Measurements from ENCODE around the gene SH3RF1. TPM values are rescaled to one million over a fixed set of nuclear protein-coding genes. Genes with fewer than 3 reads are reported as not detected.

SH3RF1 gene
- total RNA-seq, 1 donor from 2014 or later = 13.6 TPM

- H3K4me3 ChIP-seq (ENCODE audit: low read length in 3 of 3) = no peak overlapping the region
- no peaks in the 10 kb centered on the region for H3K27me3 ChIP-seq (ENCODE audit: control insufficient read depth in 3 of 3, insufficient read depth in 3 of 3, low read length in 3 of 3)
- peaks cover 0 to 4% (median 0%) of the 10 kb centered on the region in 3 donors for H3K4me1 ChIP-seq (ENCODE audit: control insufficient read depth in 3 of 3, insufficient read depth in 3 of 3, low read length in 3 of 3)
- H3K9me3 ChIP-seq (ENCODE audit: control insufficient read depth in 3 of 3, low read length in 3 of 3) = no peaks in the 10 kb centered on the region
- H3K27ac ChIP-seq (ENCODE audit: low read depth, low read length) = no peak overlapping the region
- H3K9ac ChIP-seq (ENCODE audit: low read depth in 1 of 3, low read length in 3 of 3) = no peak overlapping the region
- H3K36me3 ChIP-seq (ENCODE audit: control insufficient read depth in 3 of 3, insufficient read depth in 3 of 3, low read length in 3 of 3) = no peaks in the 10 kb centered on the region
Observed at GRCh38 chr4:169044714-169045447, 225.9 kb downstream of the SH3RF1 start.

Measured in skeletal muscle tissue (tissue), 4 donors.